ENCODE data around the gene LY6G5B.

The LY6G5B gene

DNA sequence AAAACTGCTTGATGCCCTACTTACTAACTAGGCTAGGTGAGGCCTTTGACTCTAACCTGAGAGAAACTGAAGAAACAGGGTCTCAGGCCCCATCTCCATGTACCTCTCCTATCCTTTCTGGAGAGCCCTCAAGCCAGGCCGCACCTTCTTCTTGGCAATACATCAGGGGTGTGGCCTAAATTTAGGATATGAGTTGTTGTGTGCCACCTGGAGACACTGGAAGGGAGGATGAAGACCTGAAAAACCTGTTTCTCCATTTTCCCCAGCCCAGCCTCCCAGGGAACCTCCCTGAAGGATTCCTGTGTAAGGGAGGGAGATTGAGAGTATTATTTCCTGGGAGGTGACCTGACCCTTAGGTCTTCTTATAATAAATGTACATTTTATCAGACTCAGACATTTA, 48.5 kb downstream of the LY6G5B start:
- TF ChIP-seq, protein P1, sequence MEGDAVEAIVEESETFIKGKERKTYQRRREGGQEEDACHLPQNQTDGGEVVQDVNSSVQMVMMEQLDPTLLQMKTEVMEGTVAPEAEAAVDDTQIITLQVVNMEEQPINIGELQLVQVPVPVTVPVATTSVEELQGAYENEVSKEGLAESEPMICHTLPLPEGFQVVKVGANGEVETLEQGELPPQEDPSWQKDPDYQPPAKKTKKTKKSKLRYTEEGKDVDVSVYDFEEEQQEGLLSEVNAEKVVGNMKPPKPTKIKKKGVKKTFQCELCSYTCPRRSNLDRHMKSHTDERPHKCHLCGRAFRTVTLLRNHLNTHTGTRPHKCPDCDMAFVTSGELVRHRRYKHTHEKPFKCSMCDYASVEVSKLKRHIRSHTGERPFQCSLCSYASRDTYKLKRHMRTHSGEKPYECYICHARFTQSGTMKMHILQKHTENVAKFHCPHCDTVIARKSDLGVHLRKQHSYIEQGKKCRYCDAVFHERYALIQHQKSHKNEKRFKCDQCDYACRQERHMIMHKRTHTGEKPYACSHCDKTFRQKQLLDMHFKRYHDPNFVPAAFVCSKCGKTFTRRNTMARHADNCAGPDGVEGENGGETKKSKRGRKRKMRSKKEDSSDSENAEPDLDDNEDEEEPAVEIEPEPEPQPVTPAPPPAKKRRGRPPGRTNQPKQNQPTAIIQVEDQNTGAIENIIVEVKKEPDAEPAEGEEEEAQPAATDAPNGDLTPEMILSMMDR (IDR thresholded peaks at IDR 0.05; ENCODE audit: low read depth, low read length) = no peak
- no peak overlapping the region for H3K4me3 ChIP-seq (ENCODE audit: low read depth, low read length)

DNA sequence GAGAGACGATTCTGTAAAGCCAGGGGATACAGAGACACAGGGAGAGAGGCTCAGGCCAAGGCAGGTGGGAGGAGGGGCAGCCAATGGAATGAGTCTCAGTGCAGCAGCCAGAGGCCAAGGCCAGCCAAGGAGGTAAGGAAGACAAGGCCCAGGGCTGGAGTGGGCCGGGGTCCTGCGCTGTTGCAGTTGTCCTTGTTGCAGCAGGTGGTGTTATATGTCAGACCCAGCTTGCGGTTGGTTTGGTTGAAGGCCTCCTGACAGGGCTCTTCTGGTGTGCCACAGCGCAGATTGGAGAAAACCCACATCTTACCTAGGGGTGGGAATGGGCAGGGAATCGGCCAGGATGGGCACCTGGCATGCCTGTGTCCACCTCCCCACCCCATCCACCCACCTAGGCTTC, 49.2 kb downstream of the LY6G5B start:
- TF ChIP-seq, protein P1 (IDR thresholded peaks at IDR 0.05; ENCODE audit: low read depth, low read length) = no peak

DNA sequence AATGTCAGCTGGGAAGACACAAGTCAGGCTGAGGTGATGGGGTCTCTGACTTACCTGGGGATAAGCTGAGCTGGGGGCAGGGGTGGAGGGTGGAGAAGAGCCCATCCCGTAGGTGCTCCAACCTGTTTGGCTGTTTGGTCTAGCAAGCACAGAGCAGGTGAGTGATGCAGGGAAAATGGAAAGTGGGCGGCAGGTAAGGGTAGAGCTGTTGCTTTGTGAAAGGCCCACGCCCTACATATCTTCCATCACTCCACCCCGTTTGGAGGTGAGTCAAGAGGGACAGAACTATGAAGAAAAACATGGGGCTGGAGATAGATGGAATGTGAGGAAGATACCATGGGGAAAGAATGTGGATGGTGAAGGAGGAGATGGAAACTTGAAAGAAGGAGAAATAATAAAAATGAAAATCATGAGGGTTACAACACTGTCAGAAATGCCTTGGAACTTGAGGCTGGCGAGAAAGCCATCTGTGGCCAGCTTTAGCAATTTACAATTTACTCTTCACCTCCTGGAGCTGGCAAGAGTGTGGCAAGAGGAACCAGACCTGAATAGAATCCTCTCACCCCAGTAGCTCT, 50.5 kb downstream of the LY6G5B start:
- TF ChIP-seq, protein P1 (IDR thresholded peaks at IDR 0.05; ENCODE audit: low read depth, low read length) = no peak
- no peak overlapping the region for H3K4me3 ChIP-seq (ENCODE audit: low read depth, low read length)

More for the DNA sequence above, 49.2 kb downstream of the LY6G5B start:
- no peak overlapping the region for H3K4me3 ChIP-seq (ENCODE audit: low read depth, low read length)

DNA sequence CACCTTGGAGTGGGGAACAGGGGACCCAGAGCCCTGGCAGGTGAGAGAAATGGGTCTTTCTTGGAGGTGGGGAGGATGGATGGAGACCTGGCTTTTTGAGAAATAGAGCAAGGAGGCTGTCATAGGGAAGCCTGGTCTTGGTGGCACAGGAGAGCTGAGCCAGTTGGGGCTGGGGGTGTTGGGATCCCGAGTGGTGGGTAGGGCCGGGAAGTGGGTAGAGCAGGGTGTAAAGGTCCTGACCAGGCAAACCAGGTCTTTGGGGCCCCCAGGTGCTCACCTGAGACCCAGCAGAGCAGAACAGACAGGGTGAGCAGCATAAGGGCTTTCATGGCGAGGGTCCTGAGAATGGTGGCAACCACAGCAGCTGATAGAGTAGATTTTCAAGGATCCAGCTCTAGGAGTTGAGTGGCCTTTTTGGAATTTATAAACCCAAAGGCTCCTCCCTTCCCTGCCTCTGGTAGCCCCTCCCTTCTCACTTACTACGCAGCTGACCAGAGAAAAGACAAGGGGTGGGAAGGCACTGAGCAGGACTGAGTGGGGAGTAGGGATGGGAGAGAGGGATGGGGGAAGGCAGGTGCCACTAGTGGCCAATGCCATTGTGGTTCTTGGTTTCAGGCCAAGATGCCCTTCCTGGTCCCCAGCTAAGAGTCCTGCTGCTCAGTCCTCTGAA, 51.7 kb downstream of the LY6G5B start, which contains the start of gene LY6G6C:
Gene LY6G6C, minus strand, starts transcription at position 396 of the 670 bp plus-strand sequence. Its CDS starts 67 bp downstream, at position 329.
- H3K4me3 ChIP-seq (ENCODE audit: low read depth, low read length) = no peak within 1 kb of the TSS
- TF ChIP-seq, protein P1 (IDR thresholded peaks at IDR 0.05; ENCODE audit: low read depth, low read length) = no peak

DNA sequence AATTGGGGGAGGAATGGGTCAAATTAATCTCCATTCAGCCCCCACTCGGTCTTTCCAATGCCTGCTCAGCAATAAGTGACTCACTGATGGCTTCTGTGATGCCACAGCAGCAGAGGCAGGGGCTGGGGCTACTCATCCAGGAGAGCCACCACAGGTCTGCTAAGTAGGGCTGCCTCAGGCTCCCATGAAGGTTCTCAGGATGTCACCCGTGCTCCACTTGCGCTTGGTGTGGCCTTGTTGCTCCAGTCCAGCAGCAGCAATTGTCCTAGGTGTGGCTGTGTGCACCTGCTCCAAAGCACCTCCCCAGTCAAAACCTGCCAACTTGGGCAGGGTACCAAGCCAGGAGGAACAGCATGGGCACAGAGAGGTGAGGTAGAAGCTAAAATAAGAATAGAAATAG, 52.4 kb downstream of the LY6G5B start:
- H3K4me3 ChIP-seq (ENCODE audit: low read depth, low read length) = no peak overlapping the region
- TF ChIP-seq, protein P1 (IDR thresholded peaks at IDR 0.05; ENCODE audit: low read depth, low read length) = no peak

All from WI38 (cell line).